Lower lobe of right lung (tissue), 2 donors: ENCODE measurements around the gene SUSD3. TPM values are rescaled to one million over a fixed set of nuclear protein-coding genes. Genes with fewer than 3 reads are reported as not detected.

ENCODE experiments used
- ATAC-seq, 2 donors: fragments of 200-7000 bp; cut with Tn5 transposase; one replicate each; pipeline ENCODE4 v1.9.1; 2020 to 2022; ENCODE audit warnings: mild to moderate bottlenecking in 2 of 2, moderate library complexity in 2 of 2
- DNase-seq: peaks from one replicate; pipeline ENCODE4 v3.0.0-alpha.2; 2020
- H3K27ac ChIP-seq: fragments of 200-600 bp; one replicate; pipeline ENCODE4 v1.8.0; 2022
- H3K27me3 ChIP-seq: fragments of 200-600 bp; one replicate; pipeline ENCODE4 v1.8.0; 2022; ENCODE audit warnings: low read depth
- H3K36me3 ChIP-seq: fragments of 200-600 bp; one replicate; pipeline ENCODE4 v1.8.0; 2022; ENCODE audit warnings: mild to moderate bottlenecking
- H3K4me1 ChIP-seq: fragments of 200-600 bp; one replicate; pipeline ENCODE4 v1.8.0; 2022
- H3K4me3 ChIP-seq: fragments of 200-600 bp; one replicate; pipeline ENCODE4 v1.8.0; 2022; ENCODE audit warnings: mild to moderate bottlenecking
- H3K9me3 ChIP-seq: fragments of 200-600 bp; one replicate; pipeline ENCODE4 v1.8.0; 2022
- CTCF ChIP-seq: fragments of 200-600 bp; IDR thresholded peaks from one replicate; pipeline ENCODE4 v1.8.0; 2022; ENCODE audit warnings: antibody characterized with exemption, mild to moderate bottlenecking
- intact Hi-C: fragments of 100-400 bp; cut with DNase I; formaldehyde crosslinking; loops from one replicate; pipeline ENCODE4 v1.11.0; 2022
- total RNA-seq: library from RNA; stranded (reverse); fragmentation: NEBNext Ultra II Directional; extraction: Animal tissue kit (Norgen Biotek cat#: 25700); gene quantifications from one replicate; pipeline ENCODE4 v1.2.1, GENCODE V29; 2021
- donor health status: DM: no; HTN: yes; CAD: no; lungs with severe emphysema.

Gene SUSD3
- total RNA-seq, 1 donor from 2014 or later: 5.3 TPM

- Histone ChIP-seq H3K36me3 (no peaks in the 10 kb centered on the region), H3K27ac (peak overlapping the region; percentile 73), H3K9me3 (no peaks in the 10 kb centered on the region), H3K27me3 (no peaks in the 10 kb centered on the region), H3K4me1 (peaks cover 47% of the 10 kb centered on the region), H3K4me3 (peak overlapping the region; percentile 64)
- TF ChIP-seq CTCF: no peak
- DNase-seq (peak; percentile 36), ATAC-seq (no peak)
- intact Hi-C loops: no loop called here
Observed at GRCh38 chr9:93059715-93060578, 1.4 kb downstream of the SUSD3 start.

GRCh38 chr9:93060746-93061259 lies 2.3 kb downstream of the SUSD3 start:
- Histone ChIP-seq H3K9me3 (no peaks in the 10 kb centered on the region), H3K36me3 (no peaks in the 10 kb centered on the region), H3K27ac (no peak overlapping the region), H3K4me3 (no peak overlapping the region), H3K27me3 (no peaks in the 10 kb centered on the region), H3K4me1 (peaks cover 48% of the 10 kb centered on the region)
- ATAC-seq (peak in 1 of 2 donors; percentile 5), DNase-seq (peak; percentile 39)
- intact Hi-C loops: no loop called here
- no peak for TF ChIP-seq CTCF

GRCh38 chr9:93061260-93061751 lies 2.8 kb downstream of the SUSD3 start:
- intact Hi-C loops: no loop called here
- DNase-seq (no peak), ATAC-seq (no peak)
- TF ChIP-seq CTCF: no peak
- no peak overlapping the region for H3K4me3 ChIP-seq
- peaks cover 48% of the 10 kb centered on the region for H3K4me1 ChIP-seq
- H3K27me3 ChIP-seq: no peaks in the 10 kb centered on the region
- no peaks in the 10 kb centered on the region for H3K36me3 ChIP-seq
- no peak overlapping the region for H3K27ac ChIP-seq
- H3K9me3 ChIP-seq: no peaks in the 10 kb centered on the region

GRCh38 chr9:93061791-93062763 lies 3.6 kb downstream of the SUSD3 start:
- ATAC-seq (no peak), DNase-seq (peak; percentile 48)
- TF ChIP-seq CTCF: no peak
- Histone ChIP-seq H3K27me3 (no peaks in the 10 kb centered on the region), H3K36me3 (no peaks in the 10 kb centered on the region), H3K4me1 (peaks cover 48% of the 10 kb centered on the region), H3K9me3 (no peaks in the 10 kb centered on the region), H3K4me3 (no peak overlapping the region), H3K27ac (no peak overlapping the region)
- intact Hi-C loops: no loop called here
